HG03095 (cell line): ENCODE measurements around the gene RBFOX2.
"Not testable (repeated sequence)": the region's sequence is repeated elsewhere in the genome, so short reads cannot be mapped to it uniquely, and the experiment has no call there.

Experiments used
- ATAC-seq: cut with Tn5 transposase; IDR thresholded peaks from one replicate; pipeline ENCODE4 v1.9.1; 2021; ENCODE audit warnings: moderate library complexity; ENCODE audit not compliant: unreplicated experiment

The RBFOX2 gene

GRCh38 chr22:35791788-35792187 is 236.8 kb downstream of the RBFOX2 start:
- ATAC-seq: not testable (repeated sequence)

DNA sequence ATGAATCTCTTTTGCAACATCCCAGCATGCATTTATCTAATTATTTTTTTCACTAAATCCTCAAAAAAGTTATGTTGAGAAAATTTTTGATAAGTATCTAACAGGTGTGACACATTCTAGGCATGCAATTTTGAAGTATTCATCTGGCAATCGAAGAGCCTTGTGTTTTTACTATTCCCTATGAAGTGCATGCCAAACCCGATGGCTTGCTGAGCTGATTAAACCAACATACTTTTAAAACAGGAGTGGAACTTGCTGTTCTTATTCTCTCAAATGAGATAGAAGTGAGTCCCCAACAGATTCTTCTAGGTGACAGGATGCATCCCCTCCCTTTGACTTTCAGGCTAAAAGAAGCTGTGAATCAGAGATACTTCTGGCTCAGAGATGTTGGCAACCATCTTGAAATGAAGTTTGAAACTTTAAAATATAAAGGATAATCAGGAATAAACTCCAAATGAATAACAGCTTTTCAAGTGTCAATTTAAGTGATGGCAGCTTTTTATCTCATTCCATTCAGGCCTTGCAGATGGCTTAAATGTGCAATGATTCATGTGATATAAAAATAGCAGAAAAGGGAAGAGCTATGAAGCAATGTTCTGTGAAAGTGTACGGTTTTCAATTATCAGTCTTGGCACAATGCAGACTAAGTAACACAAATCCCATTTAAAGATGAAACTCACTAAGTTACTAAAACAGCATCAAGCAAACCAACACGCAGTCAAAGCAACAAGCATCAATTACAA is 243.3 kb downstream of the RBFOX2 start:
- ATAC-seq: no peak

DNA sequence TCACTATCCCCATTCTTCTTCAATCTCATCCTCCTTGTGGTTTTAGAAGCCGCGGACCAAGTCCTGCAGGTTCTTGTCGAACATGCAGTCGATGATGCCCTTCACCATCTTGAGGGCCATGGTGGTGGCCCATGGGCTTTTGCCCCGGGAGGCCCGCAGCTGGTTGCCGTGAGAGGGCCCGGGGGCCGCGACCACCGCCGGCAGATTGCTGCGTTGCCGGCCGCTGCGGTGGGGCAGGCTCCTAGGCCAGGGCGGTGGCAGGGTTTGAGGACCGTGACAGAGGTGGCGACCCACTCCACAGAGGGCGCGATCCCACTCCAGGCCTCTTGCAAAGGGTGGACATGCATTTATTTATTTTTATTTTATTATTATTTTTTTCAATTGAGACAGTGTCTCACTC is 244.0 kb downstream of the RBFOX2 start:
- no peak for ATAC-seq

DNA sequence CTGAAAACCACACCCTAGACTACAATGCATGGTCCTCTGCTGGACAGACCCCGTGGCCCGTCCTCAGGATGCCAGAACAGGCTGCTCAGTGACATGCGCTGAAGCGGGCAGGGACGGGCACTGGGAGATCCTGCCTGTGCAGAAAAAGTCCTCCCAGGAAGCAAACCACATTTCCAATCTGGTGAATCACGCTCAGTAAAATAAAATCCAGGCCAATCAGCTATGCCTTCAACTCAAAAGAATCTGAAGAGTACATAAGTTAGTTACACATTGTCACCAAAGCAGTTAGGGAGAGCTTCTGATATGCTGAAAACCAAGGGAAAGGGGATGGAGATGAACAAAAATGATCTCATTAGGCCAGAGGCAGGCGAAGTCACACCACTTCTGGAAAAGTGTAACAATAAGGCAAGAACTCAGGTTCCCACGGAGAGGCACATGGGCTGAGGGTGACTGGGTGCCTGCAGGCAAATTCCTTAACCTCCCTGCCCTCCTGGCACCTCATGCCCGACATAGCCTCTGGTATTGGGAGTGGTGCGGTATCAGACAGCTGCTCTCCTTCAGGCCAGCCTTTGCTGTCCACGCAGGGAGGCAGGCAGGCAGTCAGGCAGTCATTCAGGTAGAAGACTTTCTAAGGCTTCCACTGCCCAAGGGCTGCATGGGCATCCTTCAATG is 244.5 kb downstream of the RBFOX2 start:
- ATAC-seq: no peak

DNA sequence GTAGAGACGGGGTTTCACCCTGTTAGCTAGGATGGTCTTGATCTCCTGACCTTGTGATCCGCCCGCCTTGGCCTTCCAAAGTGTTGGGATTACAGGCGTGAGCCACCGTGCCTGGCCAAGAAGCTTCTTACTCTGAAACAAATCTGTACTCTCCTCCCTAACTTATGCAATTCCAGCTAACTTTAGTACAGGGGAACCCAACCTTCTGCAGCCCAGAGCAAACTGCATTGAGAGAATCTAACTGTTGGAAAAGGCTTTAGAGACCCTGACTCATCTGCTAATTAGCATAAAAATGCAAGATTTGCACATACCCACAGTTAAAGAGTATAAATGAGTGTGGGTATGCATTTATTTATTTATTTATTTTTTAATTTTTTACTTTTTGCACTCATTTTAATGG is 246.1 kb downstream of the RBFOX2 start:
- no peak for ATAC-seq

GRCh38 chr22:35781898-35782297 is 246.7 kb downstream of the RBFOX2 start:
- no peak for ATAC-seq

GRCh38 chr22:35777335-35777975 is 251.2 kb downstream of the RBFOX2 start:
- no peak for ATAC-seq

DNA sequence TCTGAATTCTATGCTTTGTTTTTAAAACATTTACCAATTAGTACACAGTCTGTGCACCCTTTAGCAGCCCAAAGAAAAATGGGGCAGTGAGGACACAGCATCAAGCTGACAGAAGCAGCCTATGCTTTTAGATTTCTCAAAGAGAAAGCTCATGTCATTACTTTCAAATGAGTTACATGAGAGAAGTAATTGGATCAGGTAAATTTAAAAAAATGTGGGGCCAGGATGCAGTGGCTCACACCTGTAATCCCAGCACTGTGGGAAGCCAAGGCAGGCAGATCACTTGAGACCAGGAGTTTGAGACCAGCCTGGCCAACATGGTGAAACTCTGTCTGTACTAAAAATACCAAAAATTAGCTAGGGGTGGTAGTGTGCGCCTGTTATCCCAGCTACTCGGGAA is 253.3 kb downstream of the RBFOX2 start:
- ATAC-seq: no peak

DNA sequence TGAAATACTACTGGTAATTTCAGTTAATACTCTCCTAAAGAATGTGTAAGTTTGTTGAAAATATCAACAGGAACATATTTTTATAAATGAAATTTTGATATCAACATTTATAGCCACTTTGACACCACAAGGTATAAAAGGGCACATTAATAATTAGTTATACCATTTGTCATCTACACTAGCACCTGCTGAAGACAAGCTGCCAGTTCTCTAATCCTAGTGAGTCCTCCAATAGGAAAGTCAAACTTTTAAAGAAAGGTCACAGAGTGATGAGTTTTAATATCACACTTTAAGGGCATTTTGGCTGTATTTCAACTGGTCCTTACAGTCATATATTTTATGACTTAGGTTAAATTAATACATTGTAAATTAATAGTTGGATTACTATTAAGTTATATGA is 258.6 kb downstream of the RBFOX2 start:
- no peak for ATAC-seq

DNA sequence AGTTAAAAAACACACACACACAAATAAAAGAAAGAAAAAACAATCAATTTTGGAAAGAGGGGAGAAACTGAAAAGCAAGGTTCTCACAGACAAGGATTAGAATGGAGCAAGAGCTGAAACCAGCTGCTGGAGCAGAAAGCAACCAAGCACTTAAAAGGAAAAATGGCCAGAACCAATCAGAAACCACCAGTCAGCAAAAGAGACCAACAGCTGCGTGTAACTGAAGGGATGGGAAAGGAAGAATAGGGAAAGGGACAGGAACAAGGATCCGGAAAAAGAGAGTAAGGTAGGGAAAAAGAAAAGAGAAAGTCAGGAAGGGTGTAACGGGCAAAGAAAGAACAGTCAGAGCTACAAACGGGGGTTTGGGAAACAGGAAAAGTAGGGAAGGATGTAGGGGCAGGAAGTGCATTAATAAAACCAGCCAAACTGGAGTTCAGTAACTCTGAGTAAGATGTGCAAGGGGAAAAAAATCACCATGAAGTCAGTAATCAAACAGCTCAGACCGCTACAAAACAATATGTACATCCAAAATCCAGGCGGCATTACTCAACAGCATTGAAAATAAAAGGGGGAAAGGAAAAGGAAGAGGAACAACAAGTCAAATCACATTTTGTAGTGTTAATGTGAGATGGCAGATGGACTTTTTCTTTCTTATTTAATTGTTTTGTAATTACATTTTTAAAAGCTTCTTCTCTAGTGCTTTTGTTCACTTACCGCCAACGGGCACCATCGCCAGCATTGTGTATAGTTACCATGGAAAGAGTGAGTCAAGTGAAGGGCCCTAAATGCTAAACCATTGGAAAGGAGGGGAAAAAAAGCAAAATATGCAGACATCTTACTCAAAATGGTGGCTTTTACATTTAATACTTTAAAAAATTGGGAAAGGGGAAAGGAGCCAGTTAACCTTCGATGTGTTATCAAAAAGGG is 261.7 kb downstream of the RBFOX2 start:
- no peak for ATAC-seq

- no peak for ATAC-seq
These were observed 267.6 kb downstream of the RBFOX2 start for GRCh38 chr22:35761037-35761436.

DNA sequence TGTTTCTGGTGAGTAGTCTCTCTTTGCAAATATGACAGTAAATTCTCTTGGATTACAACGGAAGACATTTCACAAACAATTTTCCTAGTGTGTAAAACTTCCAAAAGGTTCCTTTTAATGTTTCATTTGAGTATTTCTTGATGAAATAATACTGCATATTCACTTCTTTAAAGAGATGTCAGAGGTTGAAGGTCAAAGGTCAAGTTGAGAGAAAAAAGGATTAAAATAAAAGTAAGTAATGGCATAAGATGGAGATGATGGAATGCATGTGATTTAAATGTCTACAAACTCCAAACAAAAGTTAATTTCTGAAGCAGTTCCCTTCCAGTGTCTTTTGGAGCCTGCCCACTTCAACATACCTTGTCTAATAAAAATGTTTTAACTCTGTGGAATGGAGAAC is 270.2 kb downstream of the RBFOX2 start:
- no peak for ATAC-seq

DNA sequence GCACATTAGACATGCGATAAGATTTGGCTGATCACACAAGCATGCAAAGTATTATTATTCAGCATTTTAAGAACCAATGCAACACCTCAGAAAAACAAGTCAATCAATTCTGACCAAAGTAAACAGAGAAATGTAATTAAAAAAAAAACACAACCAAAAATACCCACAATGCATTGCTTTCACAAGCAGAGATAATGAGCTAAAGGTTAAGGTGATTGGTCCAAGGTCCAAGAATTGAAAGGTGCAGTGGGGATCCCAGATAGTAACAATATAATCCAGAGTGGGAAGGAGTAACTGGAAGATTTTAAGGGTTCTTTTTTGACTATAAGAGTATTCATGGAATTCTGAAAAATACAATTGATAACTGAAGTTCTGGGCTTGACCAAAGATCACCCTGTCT is 271.9 kb downstream of the RBFOX2 start:
- no peak for ATAC-seq

- no peak for ATAC-seq
These were observed 273.9 kb downstream of the RBFOX2 start for GRCh38 chr22:35754761-35755160.

GRCh38 chr22:35752863-35753189 is 275.8 kb downstream of the RBFOX2 start:
- no peak for ATAC-seq

GRCh38 chr22:35752006-35752862 is 276.4 kb downstream of the RBFOX2 start:
- no peak for ATAC-seq

DNA sequence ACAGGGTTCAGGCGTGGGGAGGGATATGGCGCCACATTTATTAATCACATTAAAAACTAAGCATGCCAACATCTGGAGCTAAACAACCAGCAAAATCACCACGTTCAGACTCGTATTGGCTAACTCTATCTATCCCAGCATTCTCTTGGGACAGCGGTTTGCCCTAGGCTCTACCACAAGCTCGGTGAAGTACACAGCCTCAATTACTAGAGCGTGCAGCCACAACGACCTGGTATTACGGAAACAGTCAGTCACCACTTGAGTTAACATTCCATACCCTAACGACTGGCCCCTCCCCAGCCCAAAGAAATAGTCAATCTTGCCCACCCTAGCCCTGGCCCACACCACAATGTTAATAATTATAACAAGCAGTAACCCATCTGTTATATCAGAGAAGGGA is 278.8 kb downstream of the RBFOX2 start:
- no peak for ATAC-seq

DNA sequence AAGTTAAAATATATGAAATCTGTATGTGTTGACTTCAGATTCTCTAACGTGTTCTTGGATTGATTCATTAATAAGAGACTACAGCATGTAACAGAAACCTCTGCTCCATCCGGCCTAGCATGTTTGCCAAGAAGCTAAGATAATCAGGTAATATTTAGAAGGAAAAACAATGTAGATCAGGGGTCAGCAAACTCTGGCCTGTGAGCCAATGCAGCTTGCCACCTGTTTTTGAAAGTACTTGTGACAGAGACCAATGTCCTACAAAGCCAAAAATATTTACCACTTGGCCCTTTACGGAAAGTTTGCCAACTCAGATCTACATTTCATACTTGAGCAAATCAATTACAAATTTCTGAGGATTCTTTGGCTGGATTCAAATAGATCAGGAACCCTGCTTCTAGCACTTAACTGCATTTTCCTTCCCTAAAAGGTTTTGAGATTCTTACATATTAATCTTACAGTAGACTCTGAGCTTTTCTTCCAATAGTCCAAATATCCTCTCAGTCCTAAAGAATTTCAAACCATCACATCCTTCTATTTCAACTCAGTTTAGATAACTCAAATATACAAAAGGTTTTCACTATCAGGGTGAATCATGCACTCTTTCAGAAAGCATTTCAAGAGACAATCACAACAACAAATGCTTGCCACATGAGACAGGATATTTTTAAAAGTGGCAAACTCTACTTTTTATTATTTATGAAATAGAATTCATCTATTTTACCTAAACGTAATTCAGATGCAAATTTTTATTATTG is 281.5 kb downstream of the RBFOX2 start:
- no peak for ATAC-seq

DNA sequence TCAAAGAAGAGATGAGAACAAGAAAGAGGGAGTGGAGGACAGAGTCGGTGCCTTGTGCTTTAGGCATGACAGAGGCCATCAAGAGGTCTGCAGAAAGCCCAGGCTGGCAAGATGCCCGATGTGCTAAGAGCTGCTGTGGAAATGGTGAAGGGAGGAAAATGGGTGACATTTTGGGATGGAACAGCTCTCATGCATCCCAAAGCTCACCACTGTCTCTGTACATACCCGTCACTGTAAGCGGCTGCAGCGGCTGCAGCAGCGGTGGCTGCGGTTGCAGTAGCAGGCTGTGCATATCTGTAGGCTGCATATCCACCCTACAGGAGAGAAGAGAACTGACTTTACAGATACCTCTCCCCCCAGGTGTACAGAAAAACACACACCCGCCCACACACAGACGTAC is 282.4 kb downstream of the RBFOX2 start:
- no peak for ATAC-seq
